Measurements from ENCODE around the gene SUV39H1. TPM values are rescaled to one million over a fixed set of nuclear protein-coding genes. Genes with fewer than 3 reads are reported as not detected.

Gene SUV39H1
- total and polyA plus RNA-seq, 9 of the 15 experiments (the other 6 are each of a cell fraction or from before 2014, with no cell fraction given), result 4.7 to 34.7 (median 17.9) TPM

- no peak for TF ChIP-seq AFF4 (CRISPR knock-in tag; IDR thresholded peaks at IDR 0.05)
- peak; percentile 60 to 62; a peak in 1 of 4 replicates for TF ChIP-seq MAZ (CRISPR knock-in tag; conservative IDR thresholded peaks at IDR 0.05 in 1 of 2, IDR thresholded peaks at IDR 0.05 in 1 of 2)
- TF ChIP-seq NKRF (IDR thresholded peaks at IDR 0.05; ENCODE audit: borderline replicate concordance), result peak; percentile 39; the same call in 1 of the 2 replicates
- peak; percentile 73 for TF ChIP-seq TAF1 (IDR thresholded peaks at IDR 0.05; ENCODE audit: control insufficient read depth, extremely low read depth, insufficient read depth, low read length, severe bottlenecking)
- peak; percentile 60; the same call in 1 of the 2 replicates for TF ChIP-seq MTA3 (IDR thresholded peaks at IDR 0.05; ENCODE audit: borderline replicate concordance)
- TF ChIP-seq ZBTB11 (CRISPR knock-in tag; IDR thresholded peaks at IDR 0.05), result peak in 1 of 3 experiments; percentile 86; a peak in 2 of 6 replicates
- no peak for TF ChIP-seq CEBPZ (IDR thresholded peaks at IDR 0.05; ENCODE audit: borderline replicate concordance, low read depth, low read length)
- no peak for TF ChIP-seq ZKSCAN1 (IDR thresholded peaks at IDR 0.05; ENCODE audit: low read depth, low read length)
- peak; percentile 9 for TF ChIP-seq NEUROD1 (IDR thresholded peaks at IDR 0.05; ENCODE audit: borderline replicate concordance, low read depth, low read length, partially characterized antibody)
- no peak for TF ChIP-seq HIVEP1 (CRISPR knock-in tag; IDR thresholded peaks at IDR 0.05)
These were observed 20.2 kb upstream of the SUV39H1 start (continued) for GRCh38 chrX:48676106-48676892.

All from K562 (cell line).